ENCODE data around the gene PPP2R2B.

- TF ChIP-seq POLR2A (IDR thresholded peaks at IDR 0.05; ENCODE audit: low read depth, low read length) (no peak), CTCF (conservative IDR thresholded peaks at IDR 0.05; ENCODE audit: low read depth, low read length) (no peak), BHLHE40 (IDR thresholded peaks at IDR 0.05; ENCODE audit: low read depth, low read length) (no peak), CEBPB (IDR thresholded peaks at IDR 0.05; ENCODE audit: low read depth, low read length) (no peak), RFX5 (IDR thresholded peaks at IDR 0.05; ENCODE audit: low read depth, low read length) (no peak), USF2 (IDR thresholded peaks at IDR 0.05; ENCODE audit: low read depth, low read length) (no peak), MAFK (IDR thresholded peaks at IDR 0.05; ENCODE audit: low read depth, low read length) (no peak)
Observed at GRCh38 chr5:146761811-146762210, 116.7 kb downstream of the PPP2R2B start.
